22Rv1 (cell line): ENCODE data around the gene SLC2A9.

Experiments
- H3K27ac ChIP-seq: fragments of 450-650 bp; 2 replicates; pipeline ENCODE4 v1.5.1; 2017
- CTCF ChIP-seq: fragments of 450-650 bp; IDR thresholded peaks from 2 replicates; pipeline ENCODE4 v1.5.1; 2017; ENCODE audit warnings: mild to moderate bottlenecking
- ZFX ChIP-seq: fragments of 450-650 bp; IDR thresholded peaks from 2 replicates; pipeline ENCODE4 v1.6.1; 2017; ENCODE audit warnings: antibody characterized with exemption, borderline replicate concordance

The SLC2A9 gene

GRCh38 chr4:9976781-9977180 is 44.5 kb downstream of the SLC2A9 start:
- TF ChIP-seq CTCF (no peak), ZFX (no peak)
- H3K27ac ChIP-seq = no peak overlapping the region

DNA sequence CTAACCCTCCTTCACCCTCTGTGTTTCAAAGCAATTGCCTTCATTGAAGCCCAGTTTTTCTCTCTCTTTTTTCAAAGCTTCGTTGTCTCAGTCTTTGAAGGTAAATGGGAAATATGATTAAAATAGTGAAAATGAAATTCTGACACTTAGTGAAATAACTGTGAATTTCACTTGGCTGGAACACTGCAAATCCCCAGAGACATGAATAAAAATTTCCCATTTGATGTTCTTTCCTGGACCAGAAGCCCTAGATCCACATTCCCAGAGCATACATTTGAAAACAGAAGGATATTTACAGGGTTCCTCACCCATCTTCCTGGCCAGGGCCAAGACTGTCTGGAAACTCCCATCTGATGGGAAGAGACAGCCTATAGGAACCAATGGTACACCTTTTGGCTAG is 45.0 kb downstream of the SLC2A9 start:
- TF ChIP-seq CTCF (no peak), ZFX (no peak)
- no peak overlapping the region for H3K27ac ChIP-seq

DNA sequence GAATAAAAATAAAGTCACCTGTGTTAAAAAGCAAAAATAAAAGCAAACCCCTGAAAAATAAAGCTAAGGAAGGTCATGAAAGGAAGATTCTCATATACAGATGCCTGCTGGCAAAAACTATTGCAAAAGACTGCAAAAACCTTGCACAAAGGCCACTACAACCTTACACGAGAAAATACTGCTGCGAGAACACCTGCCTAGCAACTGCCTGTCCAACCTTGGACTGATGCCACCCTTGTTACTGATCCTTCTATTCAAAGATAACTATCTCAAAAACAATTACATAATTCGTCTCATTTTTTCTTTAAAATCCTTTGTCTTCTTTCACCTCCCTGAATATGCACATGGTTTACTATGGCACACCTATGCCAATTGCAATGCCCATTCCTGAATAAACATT is 49.6 kb downstream of the SLC2A9 start:
- no peak overlapping the region for H3K27ac ChIP-seq
- no peak for TF ChIP-seq CTCF

DNA sequence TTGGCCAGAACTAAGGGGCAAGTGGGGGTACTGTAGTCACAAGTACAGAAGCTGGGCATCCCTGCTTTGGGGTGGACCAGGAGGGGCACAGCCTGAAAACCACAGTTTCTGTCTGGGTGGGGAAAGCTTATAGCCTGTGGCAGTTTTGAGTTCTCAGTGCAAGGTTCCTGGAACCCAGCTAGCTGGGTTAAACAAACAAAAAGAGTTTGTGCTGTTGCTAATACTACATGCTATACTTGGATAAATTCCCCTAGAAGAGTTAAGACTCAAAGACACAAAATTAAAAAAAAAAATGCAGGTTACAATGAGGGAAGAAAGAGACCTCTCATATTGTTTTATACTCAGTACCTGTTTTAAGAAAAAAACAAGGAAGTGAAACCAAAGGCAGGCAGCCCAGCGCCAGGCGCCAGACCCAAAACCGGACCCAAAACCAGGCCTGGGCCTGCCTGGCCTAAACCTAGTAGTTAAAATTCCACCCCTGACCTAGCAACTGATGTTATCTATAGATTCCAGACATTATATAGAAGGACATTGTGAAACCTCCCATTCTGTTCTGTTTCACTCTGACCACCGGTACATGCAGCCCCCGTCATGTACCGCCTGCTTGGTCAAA is 50.8 kb downstream of the SLC2A9 start:
- H3K27ac ChIP-seq = no peak overlapping the region
- no peak for TF ChIP-seq ZFX
- no peak for TF ChIP-seq CTCF

DNA sequence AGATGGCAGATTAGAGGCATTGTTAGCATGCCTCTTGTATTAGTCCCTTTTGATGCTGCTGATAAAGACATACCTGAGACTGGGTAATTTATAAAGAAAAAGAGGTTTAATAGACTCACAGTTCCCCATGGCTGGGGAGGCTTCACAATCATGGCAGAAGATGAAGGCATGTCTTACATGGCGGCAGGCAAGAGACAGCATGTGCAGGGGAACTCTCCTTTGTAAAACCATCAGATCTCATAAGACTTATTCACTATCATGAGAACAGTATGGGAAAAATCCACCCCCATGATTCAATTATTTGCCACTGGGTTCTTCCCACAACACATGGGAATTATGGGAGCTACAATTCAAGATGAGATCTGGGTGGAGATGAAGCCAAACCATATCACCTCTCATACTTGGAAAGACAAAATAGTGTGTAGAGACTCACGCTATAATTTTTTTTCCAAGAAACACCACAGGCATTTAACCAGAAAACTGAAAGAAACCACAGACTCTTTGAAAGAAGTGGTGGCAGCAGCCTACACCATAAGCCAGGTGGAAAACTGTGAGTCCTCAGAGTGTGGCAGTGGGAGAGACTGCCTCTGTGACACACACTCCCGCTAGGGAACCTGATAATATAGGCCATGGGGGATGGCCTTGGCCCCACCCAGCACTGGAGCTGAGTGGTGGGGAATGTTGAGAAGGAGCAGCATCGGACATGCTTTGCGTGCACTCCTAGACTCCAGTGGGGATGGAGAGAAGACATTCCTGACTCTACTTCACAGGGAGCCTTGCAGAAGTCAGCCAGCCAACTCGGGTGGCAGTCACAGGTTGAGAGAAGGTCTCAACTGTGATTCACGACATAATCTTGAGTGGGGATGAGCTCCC is 51.5 kb downstream of the SLC2A9 start:
- TF ChIP-seq ZFX = no peak
- TF ChIP-seq CTCF = no peak
- no peak overlapping the region for H3K27ac ChIP-seq

GRCh38 chr4:9968472-9968871 is 52.8 kb downstream of the SLC2A9 start:
- H3K27ac ChIP-seq = no peak overlapping the region
- TF ChIP-seq ZFX = no peak
- no peak for TF ChIP-seq CTCF

- TF ChIP-seq CTCF (no peak), ZFX (no peak)
- no peak overlapping the region for H3K27ac ChIP-seq
Measured at GRCh38 chr4:9964879-9965278, 56.4 kb downstream of the SLC2A9 start.
